ENCODE measurements around the gene LSM7.

The LSM7 gene

DNA sequence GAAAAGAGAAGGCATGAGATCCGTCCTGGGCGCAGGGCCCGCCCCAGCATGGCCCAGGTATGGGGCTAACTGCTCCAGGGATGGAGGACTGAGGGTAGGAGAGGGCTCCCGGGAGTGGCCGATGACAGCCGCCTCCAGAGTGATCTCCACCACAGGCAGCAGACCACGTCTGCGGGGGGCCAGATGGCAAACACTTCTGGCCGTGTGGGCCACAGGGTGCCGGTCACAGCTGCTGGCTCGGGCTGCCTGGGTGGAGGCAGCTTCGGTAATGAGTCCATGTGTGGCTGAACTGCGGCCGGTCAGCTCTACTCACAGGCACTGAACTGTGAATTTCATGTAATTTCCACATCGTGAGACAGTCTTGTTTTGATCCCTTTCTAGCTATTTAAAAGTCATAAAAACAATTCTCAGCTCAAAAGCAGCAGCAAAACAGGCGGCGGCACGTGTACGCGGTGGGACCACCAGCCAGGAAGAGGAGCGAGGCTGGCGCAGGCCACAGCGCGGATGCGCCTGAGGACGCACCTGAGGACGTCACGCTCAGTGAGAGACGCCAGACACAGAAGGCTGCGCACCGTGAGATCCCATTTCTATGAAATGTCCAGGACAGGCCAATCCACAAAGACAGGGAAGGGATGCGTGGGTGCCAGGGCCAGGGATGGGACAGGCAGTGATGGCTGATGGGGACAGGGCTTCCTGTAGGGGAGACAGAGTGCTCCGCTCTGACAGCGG is 4.0 kb downstream of the LSM7 start:
- no peak overlapping the region for H3K27ac ChIP-seq
- TF ChIP-seq, protein P1, sequence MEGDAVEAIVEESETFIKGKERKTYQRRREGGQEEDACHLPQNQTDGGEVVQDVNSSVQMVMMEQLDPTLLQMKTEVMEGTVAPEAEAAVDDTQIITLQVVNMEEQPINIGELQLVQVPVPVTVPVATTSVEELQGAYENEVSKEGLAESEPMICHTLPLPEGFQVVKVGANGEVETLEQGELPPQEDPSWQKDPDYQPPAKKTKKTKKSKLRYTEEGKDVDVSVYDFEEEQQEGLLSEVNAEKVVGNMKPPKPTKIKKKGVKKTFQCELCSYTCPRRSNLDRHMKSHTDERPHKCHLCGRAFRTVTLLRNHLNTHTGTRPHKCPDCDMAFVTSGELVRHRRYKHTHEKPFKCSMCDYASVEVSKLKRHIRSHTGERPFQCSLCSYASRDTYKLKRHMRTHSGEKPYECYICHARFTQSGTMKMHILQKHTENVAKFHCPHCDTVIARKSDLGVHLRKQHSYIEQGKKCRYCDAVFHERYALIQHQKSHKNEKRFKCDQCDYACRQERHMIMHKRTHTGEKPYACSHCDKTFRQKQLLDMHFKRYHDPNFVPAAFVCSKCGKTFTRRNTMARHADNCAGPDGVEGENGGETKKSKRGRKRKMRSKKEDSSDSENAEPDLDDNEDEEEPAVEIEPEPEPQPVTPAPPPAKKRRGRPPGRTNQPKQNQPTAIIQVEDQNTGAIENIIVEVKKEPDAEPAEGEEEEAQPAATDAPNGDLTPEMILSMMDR (conservative IDR thresholded peaks at IDR 0.05) = no peak

DNA sequence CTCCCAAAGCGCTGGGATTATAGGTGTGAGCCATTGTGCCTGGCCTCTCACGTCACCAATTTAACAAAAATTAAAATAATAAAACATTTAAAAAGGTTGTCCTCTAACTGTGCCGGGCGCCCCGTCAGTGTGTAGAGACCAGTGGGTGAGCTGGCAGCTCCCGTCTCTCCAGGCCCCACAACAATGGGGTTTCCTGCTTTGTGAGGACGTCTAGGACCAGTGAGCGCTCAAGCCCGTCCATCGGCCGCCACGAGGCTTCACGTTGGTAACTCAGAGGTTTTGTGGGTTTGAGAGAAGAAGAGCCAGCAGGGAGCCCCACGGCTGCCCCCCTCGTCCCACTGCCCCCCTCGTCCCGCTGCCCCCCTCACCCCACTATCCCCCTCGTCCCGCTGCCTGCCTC is 4.7 kb downstream of the LSM7 start:
- H3K27ac ChIP-seq = no peak overlapping the region
- TF ChIP-seq, protein P1 (conservative IDR thresholded peaks at IDR 0.05) = no peak

DNA sequence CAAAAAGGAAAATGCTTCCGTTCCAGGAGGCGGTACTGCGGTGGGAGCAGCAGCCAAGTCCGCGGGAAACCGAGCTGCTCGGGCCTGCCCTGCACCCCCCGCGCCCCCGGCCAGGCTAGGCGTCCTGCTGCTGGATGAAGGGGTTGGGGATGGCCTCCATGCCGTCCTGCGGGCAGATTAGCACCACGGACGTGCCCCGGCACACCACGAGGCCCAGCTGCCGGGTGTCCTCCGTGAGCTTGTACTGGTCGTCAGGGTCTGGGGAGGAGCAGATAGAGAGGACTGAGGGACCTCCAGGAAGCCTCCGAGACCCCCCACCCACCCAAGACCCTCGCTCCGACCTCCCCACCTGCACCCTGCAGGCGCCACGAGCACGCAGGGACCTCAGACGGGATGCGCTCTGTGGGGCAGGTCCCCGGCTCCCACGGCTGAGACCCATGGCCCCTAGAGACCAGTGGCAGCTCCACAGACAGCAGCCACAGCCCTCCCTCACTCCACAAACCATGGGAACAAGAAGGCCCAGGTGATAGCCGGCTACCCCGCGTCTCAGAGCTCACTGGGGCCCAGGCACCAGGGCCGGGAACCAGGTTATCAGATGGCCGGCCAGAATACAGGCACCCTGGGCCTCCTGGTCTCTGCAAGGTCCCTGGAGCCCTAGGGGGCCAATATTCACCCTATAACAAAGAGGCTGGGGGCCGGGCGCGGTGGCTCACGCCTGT is 6.7 kb downstream of the LSM7 start:
- TF ChIP-seq, protein P1 (conservative IDR thresholded peaks at IDR 0.05) = no peak
- H3K27ac ChIP-seq = no peak overlapping the region

DNA sequence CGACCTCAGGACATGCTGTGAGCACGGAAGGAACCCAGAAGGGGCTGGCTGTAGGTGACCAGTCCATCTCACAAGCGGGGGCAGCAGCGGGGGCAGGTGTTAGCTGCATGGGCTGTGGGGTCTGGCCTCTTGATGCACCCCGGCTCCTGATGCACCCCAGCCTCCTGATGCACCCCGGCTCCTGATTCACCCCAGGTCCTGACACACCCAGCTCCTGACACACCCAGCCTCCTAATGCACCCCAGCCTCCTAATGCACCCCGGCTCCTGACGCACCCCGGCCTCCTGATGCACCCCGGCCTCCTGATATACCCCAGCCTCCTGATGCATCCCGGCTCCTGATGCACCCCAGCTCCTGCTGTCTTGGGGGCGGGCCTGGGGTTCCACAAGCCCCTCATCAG is 7.4 kb downstream of the LSM7 start:
- TF ChIP-seq, protein P1 (conservative IDR thresholded peaks at IDR 0.05) = no peak
- no peak overlapping the region for H3K27ac ChIP-seq

DNA sequence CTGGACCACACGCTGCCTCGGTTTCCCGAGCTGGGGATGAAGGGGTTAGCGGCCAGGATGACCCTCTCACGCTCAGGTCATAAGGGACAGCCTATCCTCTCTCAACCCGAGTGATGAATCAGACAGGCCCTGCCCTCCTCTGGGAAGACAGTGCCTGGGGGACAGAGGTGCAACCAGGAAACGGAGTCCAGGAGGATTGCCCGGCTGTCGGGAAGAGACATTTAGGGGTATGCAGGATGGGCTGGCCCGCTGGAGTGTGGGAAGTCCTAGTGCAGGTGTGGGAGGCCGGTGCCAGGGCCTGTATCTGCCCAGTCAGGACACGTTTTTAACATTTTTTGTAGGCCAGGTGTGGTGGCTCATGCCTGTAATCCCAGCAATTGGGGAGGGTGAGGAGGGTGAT is 8.3 kb downstream of the LSM7 start:
- TF ChIP-seq, protein P1 (conservative IDR thresholded peaks at IDR 0.05) = no peak
- no peak overlapping the region for H3K27ac ChIP-seq

DNA sequence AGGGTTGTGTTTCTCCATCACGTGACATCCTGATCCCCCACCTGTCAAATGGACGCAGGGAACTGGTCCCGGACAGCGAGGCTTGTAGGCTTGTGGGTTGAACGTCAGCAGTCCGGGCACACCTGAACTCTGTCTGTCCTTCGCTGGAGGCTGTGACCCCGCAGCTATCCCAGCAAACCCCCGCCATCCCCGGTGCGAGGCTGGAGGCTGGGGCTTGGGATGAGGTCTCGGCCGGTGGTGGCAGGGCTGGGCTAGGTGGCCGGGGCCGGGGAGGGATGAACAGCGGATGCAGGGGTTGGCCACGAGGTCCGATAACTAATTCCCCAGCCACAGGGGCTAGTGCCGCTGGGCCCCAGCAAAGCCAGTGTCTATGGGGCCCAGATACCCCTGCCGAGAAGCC is 8.8 kb downstream of the LSM7 start:
- H3K27ac ChIP-seq = no peak overlapping the region
- TF ChIP-seq, protein P1 (conservative IDR thresholded peaks at IDR 0.05) = no peak

DNA sequence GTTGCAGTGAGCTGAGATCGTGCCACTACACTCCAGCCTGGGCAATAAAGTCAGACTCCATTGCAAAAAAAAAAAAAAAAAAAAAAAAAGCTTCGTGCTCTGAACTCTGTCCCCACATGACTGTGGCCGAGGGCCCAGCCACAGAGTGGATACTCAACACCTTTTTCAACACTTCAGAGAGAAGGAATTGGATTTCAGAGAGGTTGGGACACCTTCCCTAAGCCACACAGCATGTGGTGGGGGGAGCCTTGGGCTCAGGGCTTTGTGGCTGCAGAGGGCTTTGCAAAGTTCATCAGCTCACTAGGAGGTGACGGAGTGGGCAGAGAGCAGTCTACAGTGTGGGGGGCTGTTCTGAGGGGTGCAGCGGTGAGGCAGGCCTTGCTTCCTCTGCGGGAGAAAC is 9.5 kb downstream of the LSM7 start:
- TF ChIP-seq, protein P1 (conservative IDR thresholded peaks at IDR 0.05) = no peak
- H3K27ac ChIP-seq = no peak overlapping the region

Measured in VCaP (cell line).